GM12878 (cell line): ENCODE data around the gene B3GALT6. TPM values are rescaled to one million over a fixed set of nuclear protein-coding genes. Genes with fewer than 3 reads are reported as not detected.
A peak's percentile ranks its signal among the peaks of the same experiment; 100 is the strongest.

Experiments
- ATAC-seq: fragments of 200-7000 bp; cut with Tn5 transposase; 3 replicates; pipeline ENCODE4 v1.9.1; 2020; ENCODE audit warnings: mild to moderate bottlenecking, moderate library complexity
- BruUV-seq: library from RNA; stranded (reverse); fragments of 400-500 nt; replicated peaks from 2 replicates; lab custom pipeline; 2021; lab: Mats Ljungman, UMichigan
- CTCF ChIA-PET: fragments of 300-600 bp; sonication (Branson Sonifier 250); formaldehyde crosslinking; extraction: SDS; loops from one replicate; lab custom pipeline; 2021; ENCODE audit warnings: inconsistent platforms; lab: Yijun Ruan, JAX
- POLR2A ChIA-PET: fragments of 350-600 bp; formaldehyde crosslinking; extraction: SDS; loops from one replicate; lab custom pipeline; 2021; ENCODE audit warnings: inconsistent platforms; lab: Charles Lee
- RAD21 ChIA-PET: fragments of 300-600 bp; sonication (Branson Sonifier 250); formaldehyde crosslinking; loops from one replicate; lab custom pipeline; 2023; ENCODE audit warnings: antibody characterized with exemption; ENCODE audit not compliant: unreplicated experiment; lab: Charles Lee
- SMC1A ChIA-PET: fragments of 300-600 bp; sonication (Branson Sonifier 250); formaldehyde crosslinking; loops from one replicate; lab custom pipeline; 2023; ENCODE audit not compliant: unreplicated experiment, uncharacterized antibody; lab: Charles Lee
- DNase-seq: peaks from one replicate; pipeline ENCODE4 v3.0.0-alpha.2; 2011; ENCODE audit warnings: low read depth, low spot score
- FAIRE-seq: peaks from 3 replicates; lab custom pipeline; 2011; peaks lifted over from hg19 to GRCh38; lab: Jason Lieb, UNC
- H2AFZ ChIP-seq: 2 replicates; pipeline ENCODE4 v1.6.0; 2011; ENCODE audit warnings: low read depth, low read length, control low read depth; ENCODE audit not compliant: control insufficient read depth
- H3K27ac ChIP-seq: 2 replicates; pipeline ENCODE4 v1.5.1; 2011; ENCODE audit warnings: control low read depth; ENCODE audit not compliant: control insufficient read depth, insufficient read depth
- H3K27me3 ChIP-seq, 2 experiments: replicated peaks in 1 of 2; 2 replicates each; pipeline versions ENCODE4 v1.6.0 to v1.6.1; 2011; ENCODE audit warnings: low read length in 1 of 2; ENCODE audit not compliant: control insufficient read depth in 2 of 2, insufficient read depth in 2 of 2
- H3K36me3 ChIP-seq, 2 experiments: 2 replicates each; pipeline ENCODE4 v1.5.1; 2011; ENCODE audit warnings: low read length in 1 of 2; ENCODE audit not compliant: control insufficient read depth in 2 of 2, insufficient read depth in 2 of 2
- H3K4me1 ChIP-seq: 2 replicates; pipeline ENCODE4 v1.6.1; 2011; ENCODE audit warnings: mild to moderate bottlenecking, low read length, moderate library complexity, mixed read lengths; ENCODE audit not compliant: control insufficient read depth, insufficient read depth
- H3K4me2 ChIP-seq: 2 replicates; pipeline ENCODE4 v1.6.0; 2011; ENCODE audit warnings: control low read depth; ENCODE audit not compliant: control insufficient read depth, insufficient read depth
- H3K4me3 ChIP-seq: fragments of 200-600 bp; sonication (generic); 2 replicates; pipeline ENCODE4 v1.5.1; 2016
- H3K79me2 ChIP-seq: 2 replicates; pipeline ENCODE4 v1.6.0; 2011; ENCODE audit warnings: low read length; ENCODE audit not compliant: control insufficient read depth, insufficient read depth
- H3K9ac ChIP-seq: 2 replicates; pipeline ENCODE4 v1.8.0; 2011; ENCODE audit warnings: low read length, control low read depth, mixed read lengths; ENCODE audit not compliant: control insufficient read depth, insufficient read depth
- H3K9me3 ChIP-seq: replicated peaks from 3 replicates; pipeline ENCODE4 v1.5.1; 2011; ENCODE audit warnings: mild to moderate bottlenecking, low read length; ENCODE audit not compliant: control insufficient read depth, insufficient read depth
- H4K20me1 ChIP-seq: 2 replicates; pipeline ENCODE4 v1.6.0; 2011; ENCODE audit not compliant: control insufficient read depth, insufficient read depth
- BHLHE40 ChIP-seq, 2 experiments: fragments of 450-650 bp in 1 of 2; IDR thresholded peaks; 2 replicates each; pipeline ENCODE4 v1.6.1; 2011 to 2017; ENCODE audit warnings: low read depth in 2 of 2, borderline replicate concordance in 1 of 2, improper control_type of control experiment in 1 of 2, low read length in 1 of 2, mild to moderate bottlenecking in 1 of 2
- CREM ChIP-seq: IDR thresholded peaks from 2 replicates; pipeline ENCODE4 v1.6.1; 2014; ENCODE audit warnings: antibody characterized with exemption, low read depth
- KDM1A ChIP-seq: fragments of 200-600 bp; sonication (generic); IDR thresholded peaks from 2 replicates; pipeline ENCODE4 v1.6.1; 2016; ENCODE audit warnings: borderline replicate concordance
- POLR2A ChIP-seq: IDR thresholded peaks from 2 replicates; pipeline ENCODE4 v1.6.1; 2011; ENCODE audit warnings: low read depth, mild to moderate bottlenecking, low read length
- POLR2AphosphoS5 ChIP-seq: IDR thresholded peaks from 2 replicates; pipeline ENCODE4 v1.6.1; 2011; ENCODE audit warnings: mild to moderate bottlenecking, low read length, inconsistent platforms
- RAD51 ChIP-seq: fragments of 450-650 bp; IDR thresholded peaks from 2 replicates; pipeline ENCODE4 v1.6.1; 2016; ENCODE audit warnings: moderate library complexity, mild to moderate bottlenecking, inconsistent platforms
- SUPT20H ChIP-seq: IDR thresholded peaks from 2 replicates; pipeline ENCODE4 v1.6.1; 2011; ENCODE audit warnings: low read depth, mild to moderate bottlenecking, low read length, moderate library complexity, borderline replicate concordance; ENCODE audit not compliant: control insufficient read depth
- WGBS: methylation state at CpG from one replicate; pipeline ENCODE4 v1.1.6; 2016; ENCODE audit warnings: low lambda C conversion rate; ENCODE audit not compliant: insufficient replicate concordance, insufficient coverage; ENCODE audit errors: missing lambda C conversion rate; 5-methylcytosine and 5-hydroxymethylcytosine counted together
- in situ Hi-C: fragments of 300-500 bp; cut with MboI; formaldehyde crosslinking; loops from 9 replicates; pipeline ENCODE4 v1.14.3; 2018; ENCODE audit warnings: mixed read lengths
- intact Hi-C: fragments of 100-400 bp; cut with micrococcal nuclease; formaldehyde crosslinking; loops from one replicate; pipeline ENCODE4 v1.14.2; 2022; ENCODE audit not compliant: unreplicated experiment
- polyA plus RNA-seq, 11 experiments: library from polyadenylated mRNA; depleted of rRNA in 4 of 11; unstranded in 6 of 11; stranded (reverse) in 5 of 11; fragments of >200 nt; fragmentation: Nextera tagmentation in 4 of 11; fragmentation: Illumina TruSeq in 1 of 11; extraction: Ambion mirVana in 4 of 11; extraction: Trizol in 1 of 11; gene quantifications; 1 replicate in 1 of 11; 2 replicates in 10 of 11; pipeline versions ENCODE4 v1.2.1 to v1.2.3, GENCODE V29; 2011 to 2016; ENCODE audit warnings: inconsistent platforms in 2 of 11, missing spikeins in 2 of 11, low read depth in 1 of 11
- total RNA-seq, 4 experiments: library from RNA; depleted of rRNA in 3 of 4; stranded (reverse); fragments of >200 nt in 3 of 4; fragmentation: Illumina TruSeq in 1 of 4; extraction: Trizol in 1 of 4; gene quantifications; 2 replicates each; pipeline versions ENCODE4 v1.2.1 to v1.2.3, GENCODE V29; 2013 to 2021

The B3GALT6 gene
- total and polyA plus RNA-seq, 10 of the 15 experiments (the other 5 are each of a cell fraction or from before 2014, with no cell fraction given) = 0.53 to 20.8 (median 4.5) TPM

GRCh38 chr1:1256956-1257871, 25.2 kb downstream of the B3GALT6 start (continued):
- no peak for TF ChIP-seq RAD51
- TF ChIP-seq KDM1A = no peak
- TF ChIP-seq SUPT20H = no peak
- no peak for TF ChIP-seq CREM
- TF ChIP-seq, all 136 proteins: peak for 0

DNA sequence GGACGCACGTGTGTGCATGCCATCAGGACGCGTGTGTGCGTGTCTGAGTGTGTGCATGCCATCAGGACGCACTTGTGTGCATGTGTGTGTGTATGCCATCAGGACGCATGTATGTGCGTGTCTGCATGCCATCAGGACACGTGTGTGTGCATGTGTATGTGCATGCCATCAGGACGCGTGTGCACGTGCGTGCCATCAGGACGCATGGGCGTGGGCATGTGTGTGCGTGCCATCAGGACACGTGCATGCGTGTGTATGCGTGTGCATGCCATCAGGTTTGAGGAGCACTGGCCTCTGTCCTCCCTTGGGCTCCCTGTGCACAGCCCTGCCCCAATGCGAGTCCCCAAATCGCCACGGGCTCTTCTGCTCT, 27.1 kb downstream of the B3GALT6 start:
- Histone ChIP-seq H3K4me2 (no peak overlapping the region), H4K20me1 (no peaks in the 10 kb centered on the region), H3K27ac (no peak overlapping the region), H2AFZ (no peak overlapping the region), H3K9me3 (no peaks in the 10 kb centered on the region), H3K4me1 (no peaks in the 10 kb centered on the region), H3K27me3 (no peaks in the 10 kb centered on the region), H3K79me2 (no peaks in the 10 kb centered on the region), H3K4me3 (no peak overlapping the region), H3K36me3 (peaks cover 19 to 22% of the 10 kb centered on the region in 2 experiments), H3K9ac (no peak overlapping the region)
- DNase-seq (no peak), FAIRE-seq (no peak), ATAC-seq (no peak)
- TF ChIP-seq POLR2A (peak; percentile 74), BHLHE40 (IDR thresholded peaks at IDR 0.05; ENCODE audit: borderline replicate concordance in 1 of 2, low read depth in 2 of 2, low read length in 1 of 2) (no peak), POLR2AphosphoS5 (peak; percentile 40; the same call in 1 of the 2 replicates)
- no TSS peak for BruUV-seq
- ChIA-PET CTCF (no interaction called here), SMC1A (no interaction called here), POLR2A (no interaction called here), RAD21 (no interaction called here)
- intact Hi-C loops = no loop called here
- WGBS = 98% methylated on average over 22 of the region's 22 CpGs
- in situ Hi-C loops = no loop called here
